Ramos (cell line): ENCODE measurements around the gene CAMK1D.
"Not testable (repeated sequence)": the region's sequence is repeated elsewhere in the genome, so short reads cannot be mapped to it uniquely, and the experiment has no call there.

ENCODE experiments used
- in situ Hi-C: fragments of 300-500 bp; cut with MboI; formaldehyde crosslinking; loops from one replicate; pipeline ENCODE4 v1.14.3; 2022; ENCODE audit warnings: low sequenced_read_pairs; ENCODE audit not compliant: unreplicated experiment

The CAMK1D gene

GRCh38 chr10:12348870-12349628 lies at the start of gene CAMK1D:
TSS of gene CAMK1D (plus strand) at chr10:12349547.
- in situ Hi-C loops = no loop called here

GRCh38 chr10:12301036-12301435 lies 48.3 kb upstream of the CAMK1D start:
- in situ Hi-C loops = not testable (repeated sequence)

- in situ Hi-C loops = no loop called here
Observed at GRCh38 chr10:12308057-12308456, 41.3 kb upstream of the CAMK1D start.

- in situ Hi-C loops = no loop called here
Observed at GRCh38 chr10:12308736-12309375, 40.5 kb upstream of the CAMK1D start.

GRCh38 chr10:12309783-12310182 lies 39.6 kb upstream of the CAMK1D start:
- in situ Hi-C loops = not testable (repeated sequence)

GRCh38 chr10:12314836-12315235 lies 34.5 kb upstream of the CAMK1D start:
- in situ Hi-C loops = no loop called here

- in situ Hi-C loops = no loop called here
Observed at GRCh38 chr10:12319076-12319475, 30.3 kb upstream of the CAMK1D start.

- in situ Hi-C loops = no loop called here
Observed at GRCh38 chr10:12320892-12321291, 28.5 kb upstream of the CAMK1D start.

- in situ Hi-C loops = no loop called here
Observed at GRCh38 chr10:12321641-12322040, 27.7 kb upstream of the CAMK1D start.

- in situ Hi-C loops = no loop called here
Observed at GRCh38 chr10:12322583-12323131, 26.7 kb upstream of the CAMK1D start.

- in situ Hi-C loops = no loop called here
Observed at GRCh38 chr10:12324530-12324929, 24.8 kb upstream of the CAMK1D start.

- in situ Hi-C loops = no loop called here
Observed at GRCh38 chr10:12327074-12327473, 22.3 kb upstream of the CAMK1D start.

GRCh38 chr10:12327476-12327875 lies 21.9 kb upstream of the CAMK1D start:
- in situ Hi-C loops = no loop called here

GRCh38 chr10:12328312-12328711 lies 21.0 kb upstream of the CAMK1D start:
- in situ Hi-C loops = not testable (repeated sequence)

- in situ Hi-C loops = no loop called here
Observed at GRCh38 chr10:12332572-12333379, 16.6 kb upstream of the CAMK1D start.

GRCh38 chr10:12333380-12334185 lies 15.8 kb upstream of the CAMK1D start:
- in situ Hi-C loops = no loop called here

- in situ Hi-C loops = no loop called here
Observed at GRCh38 chr10:12334186-12334530, 15.2 kb upstream of the CAMK1D start.

GRCh38 chr10:12335169-12335568 lies 14.2 kb upstream of the CAMK1D start:
- in situ Hi-C loops = not testable (repeated sequence)

- in situ Hi-C loops = no loop called here
Observed at GRCh38 chr10:12337453-12338372, 11.6 kb upstream of the CAMK1D start.
